ENCODE results near the gene WDR93.

The WDR93 gene

DNA sequence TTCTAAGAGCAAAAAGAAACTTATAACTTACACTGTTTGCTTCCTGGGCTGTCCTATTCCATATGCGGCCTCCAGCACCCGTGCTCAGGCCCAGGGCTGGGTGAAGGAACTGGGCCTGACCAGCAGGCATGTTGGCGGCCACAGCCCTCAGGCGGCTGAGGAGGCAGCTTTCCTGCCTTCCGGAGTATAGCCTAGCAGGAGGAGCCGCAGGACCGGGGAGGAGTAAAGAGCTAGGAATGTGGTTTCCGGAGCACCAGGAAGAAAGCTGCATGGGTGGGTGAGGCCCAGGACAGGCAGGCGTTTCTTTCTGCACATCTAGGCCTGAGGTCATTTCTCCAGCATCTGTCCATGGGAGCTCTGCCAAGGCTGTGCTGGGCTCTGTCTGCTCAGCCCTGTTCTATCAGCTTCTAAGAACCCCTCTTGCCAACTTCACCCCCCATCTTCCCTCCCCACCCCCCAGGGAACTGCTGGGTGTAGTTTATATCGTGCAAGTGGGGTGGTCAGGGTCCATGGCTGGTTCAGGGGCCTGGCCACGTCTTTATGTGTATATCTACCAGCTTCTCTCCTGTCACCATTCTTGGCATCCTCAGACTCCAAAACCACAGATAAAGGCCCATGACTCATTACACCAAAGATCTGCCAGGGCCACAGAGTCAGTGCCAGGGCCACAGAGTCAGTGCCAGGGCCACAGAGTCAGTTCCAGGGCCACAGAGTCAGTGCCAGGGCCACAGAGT lies 27.6 kb upstream of the WDR93 start:
- DNase-seq (ENCODE audit: low spot score), result peak; percentile 96

DNA sequence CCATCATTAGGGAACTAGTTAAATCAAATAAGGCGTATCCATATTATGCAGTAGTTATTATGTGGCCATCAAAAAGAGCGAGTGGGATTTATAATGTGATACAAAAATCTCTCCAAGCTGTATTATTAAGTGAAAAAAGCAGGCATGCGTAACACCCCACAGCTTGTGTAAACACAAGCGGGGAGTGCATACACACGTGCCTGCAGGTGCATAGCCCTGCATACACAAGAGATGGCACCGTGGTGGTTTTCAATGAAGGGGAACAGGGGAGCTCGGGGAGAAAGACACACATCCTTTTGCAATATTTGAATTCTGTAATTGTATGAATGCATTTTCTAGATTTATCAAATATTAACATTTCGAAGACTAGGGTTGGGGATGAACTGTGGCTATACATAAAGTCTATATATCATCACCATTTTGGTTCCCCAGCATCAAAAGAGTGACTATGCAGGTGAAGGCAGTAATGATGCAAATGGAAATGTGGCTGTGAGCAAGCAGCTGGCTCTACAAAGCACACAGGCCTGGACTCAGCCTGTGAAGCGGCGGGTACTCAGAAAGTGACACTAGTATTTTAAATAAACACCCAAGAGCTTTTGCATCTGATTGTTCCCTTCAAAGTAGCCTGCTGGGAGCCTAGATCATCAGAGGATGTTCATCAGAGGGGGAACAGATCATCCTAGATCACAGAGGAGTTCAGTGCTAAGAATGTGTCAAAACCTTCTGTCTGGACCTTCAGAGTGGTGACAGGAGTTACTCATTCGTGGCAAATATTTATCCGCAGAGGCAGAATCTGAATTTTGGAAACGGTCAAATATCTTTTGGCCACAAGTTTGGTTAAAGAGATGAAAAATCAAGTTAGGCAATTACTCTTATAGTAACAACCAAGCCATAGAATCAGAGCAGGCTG lies 25.9 kb upstream of the WDR93 start:
- DNase-seq (ENCODE audit: low spot score), result no peak

DNA sequence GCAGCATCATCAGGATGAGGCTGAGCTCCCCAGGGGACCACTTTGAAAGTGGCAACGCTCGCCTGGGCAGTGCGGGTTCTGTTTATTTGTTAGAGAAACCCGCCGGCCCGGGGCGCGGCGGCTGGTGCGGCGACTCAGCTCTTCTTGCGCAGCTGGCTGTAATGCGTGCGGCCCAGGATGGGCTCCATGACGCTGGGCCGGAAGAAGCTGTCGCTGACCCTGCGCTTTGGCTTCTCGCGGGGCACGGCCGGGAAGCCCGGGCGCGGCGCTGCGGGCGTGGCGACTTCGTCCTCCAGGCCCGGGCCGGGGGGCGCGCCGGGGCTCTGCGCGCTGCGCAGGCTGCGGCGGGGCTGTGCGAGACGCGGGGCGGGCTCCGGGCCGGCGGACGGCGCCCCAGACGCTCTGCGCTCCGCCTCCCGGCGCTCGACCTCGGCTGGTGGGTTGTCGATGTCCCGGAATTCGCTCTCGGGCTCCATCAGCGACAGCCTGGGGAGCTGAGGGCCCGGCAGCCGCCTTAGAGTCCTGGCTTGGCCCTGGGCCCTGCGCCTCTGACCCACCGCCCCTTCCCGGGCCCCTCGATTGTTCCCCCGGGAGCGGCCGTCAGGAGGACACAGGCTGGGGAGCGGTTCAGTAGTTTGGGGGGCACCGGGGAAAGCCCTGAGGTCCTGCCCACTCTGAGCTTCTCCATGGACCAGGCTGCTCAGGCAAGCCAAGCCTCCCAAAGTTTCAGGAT lies 25.0 kb upstream of the WDR93 start:
- peak; percentile 85 for DNase-seq (ENCODE audit: low spot score)

DNA sequence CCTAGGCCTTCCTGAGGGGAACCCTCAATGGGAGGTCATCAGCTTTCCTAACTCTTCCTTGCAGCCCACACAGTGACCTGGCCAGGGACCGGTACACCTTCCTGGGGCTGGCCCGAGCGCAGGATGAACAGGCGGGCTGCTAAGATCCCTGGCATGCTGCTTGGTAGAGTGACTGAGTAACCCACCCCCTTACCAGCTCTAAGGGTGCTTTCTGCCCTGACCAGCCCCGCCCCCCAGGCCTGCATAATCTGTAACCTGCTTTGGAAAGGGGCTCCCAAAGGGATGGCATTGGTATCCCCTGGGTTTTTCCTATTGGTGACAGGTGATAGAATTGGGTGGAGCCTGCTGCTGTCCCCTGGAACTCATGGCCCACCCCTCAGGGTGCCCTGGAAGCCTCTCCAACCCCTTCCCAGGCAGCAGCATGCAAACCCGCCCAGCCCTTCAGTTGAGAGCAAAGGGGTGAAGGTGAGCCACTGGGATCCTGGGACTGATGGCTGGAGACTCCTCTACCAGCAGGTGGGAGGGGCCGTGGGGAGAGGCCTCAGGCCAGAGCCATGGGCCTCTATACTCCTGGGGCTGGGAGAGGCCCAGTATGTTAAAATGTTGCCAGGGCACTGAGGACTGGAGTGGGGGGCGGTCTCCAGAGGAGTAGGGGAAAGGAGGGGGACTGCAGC lies 24.3 kb upstream of the WDR93 start:
- DNase-seq (ENCODE audit: low spot score), result no peak

DNA sequence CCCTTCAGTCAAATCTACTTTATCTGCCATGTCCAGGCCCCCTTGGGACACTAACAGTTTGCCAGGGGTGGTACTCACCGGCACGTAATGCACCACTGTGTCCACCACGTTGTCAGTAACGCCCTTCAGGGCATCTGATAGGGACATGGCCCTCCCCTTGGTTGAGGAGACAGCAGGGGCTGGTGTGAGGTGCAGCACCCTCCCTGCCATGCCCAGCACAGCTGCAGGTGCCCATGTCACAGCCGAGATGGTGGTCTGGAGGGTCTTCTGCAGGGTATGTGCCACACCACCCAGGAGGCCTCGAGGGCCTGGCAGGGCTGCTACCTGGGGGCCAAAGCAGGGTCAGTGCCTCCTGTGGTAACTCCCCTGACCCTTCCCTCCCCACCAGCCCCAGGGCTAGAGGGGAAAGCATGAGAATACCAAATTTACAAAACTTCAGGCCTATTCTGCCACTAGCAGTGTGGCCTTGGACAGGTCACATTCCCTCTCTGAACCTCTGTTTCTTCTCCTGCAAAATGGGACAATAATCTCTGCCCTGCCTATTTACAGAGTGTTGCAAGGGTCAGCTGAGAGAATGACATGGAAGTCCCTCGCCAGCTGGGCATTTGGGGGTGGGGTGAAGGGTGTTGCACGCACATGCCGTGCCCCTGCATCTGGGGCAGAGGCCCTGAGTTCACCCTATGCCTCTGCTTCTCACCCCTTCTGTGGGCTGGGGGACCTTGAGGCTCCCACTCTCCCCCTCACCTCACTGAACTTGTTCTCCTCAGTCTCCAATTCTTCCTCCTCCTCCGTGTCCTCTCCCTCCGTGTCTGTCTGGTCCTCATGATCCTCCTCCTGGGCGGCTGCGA lies 23.5 kb upstream of the WDR93 start:
- no peak for DNase-seq (ENCODE audit: low spot score)

DNA sequence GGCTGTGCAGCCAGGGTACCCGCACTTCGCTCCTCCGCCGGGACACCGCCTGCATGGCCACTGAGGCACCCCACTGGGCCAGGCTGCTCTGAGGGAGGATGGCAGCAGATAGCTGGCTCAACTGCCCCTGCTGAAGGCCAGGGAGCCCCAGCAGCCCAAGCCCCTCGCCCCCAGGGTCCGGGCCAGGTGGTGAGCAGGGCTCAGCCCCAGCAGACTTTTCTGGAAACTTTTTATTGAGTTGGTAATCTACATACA lies 23.0 kb upstream of the WDR93 start:
- no peak for DNase-seq (ENCODE audit: low spot score)

DNA sequence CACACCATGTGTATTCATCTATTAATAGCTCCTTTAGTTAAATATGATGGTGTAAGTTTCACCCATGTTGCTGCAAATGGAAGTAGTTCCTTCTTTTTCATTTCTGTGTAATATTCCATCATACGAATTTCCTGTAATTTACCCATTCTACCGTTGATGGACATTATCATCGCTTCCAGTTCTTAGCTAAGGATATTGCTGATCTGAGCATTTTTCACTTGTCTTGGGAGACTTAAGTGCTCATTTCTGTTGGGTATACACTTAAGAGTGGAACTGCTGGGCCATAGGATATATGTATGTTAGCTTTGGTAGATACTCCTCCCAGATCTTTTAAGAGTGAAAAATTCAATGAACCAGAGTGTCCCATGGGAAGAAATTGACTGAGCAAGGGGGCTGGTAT lies 22.4 kb upstream of the WDR93 start:
- DNase-seq (ENCODE audit: low spot score), result no peak

DNA sequence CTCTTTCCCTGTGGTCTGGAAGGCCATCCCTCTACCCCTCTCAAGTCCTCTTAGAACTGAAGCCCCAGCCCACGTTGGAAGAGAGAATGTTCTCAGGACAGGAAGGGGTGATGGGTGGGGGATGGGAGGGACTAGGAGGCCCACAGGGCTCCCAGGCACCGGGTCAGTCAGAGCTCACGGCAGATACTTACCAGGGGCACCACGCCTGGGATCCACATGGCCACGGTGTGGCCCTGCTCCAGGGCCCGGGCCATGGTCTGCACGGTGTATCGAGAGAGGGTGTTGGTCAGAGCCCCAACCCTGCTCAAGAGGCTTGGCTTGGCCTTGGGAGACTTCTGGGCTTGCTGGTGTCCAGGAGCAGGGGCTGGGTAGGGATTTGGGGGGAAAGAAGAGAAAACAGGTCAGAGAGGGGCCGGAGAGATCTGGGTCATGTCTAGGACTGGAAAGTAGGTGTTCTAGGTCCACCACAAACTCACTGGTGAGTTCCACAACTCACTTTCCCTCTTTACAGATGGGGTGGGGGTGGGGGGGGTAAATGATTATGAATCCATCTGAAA lies 21.2 kb upstream of the WDR93 start:
- no peak for DNase-seq (ENCODE audit: low spot score)

DNA sequence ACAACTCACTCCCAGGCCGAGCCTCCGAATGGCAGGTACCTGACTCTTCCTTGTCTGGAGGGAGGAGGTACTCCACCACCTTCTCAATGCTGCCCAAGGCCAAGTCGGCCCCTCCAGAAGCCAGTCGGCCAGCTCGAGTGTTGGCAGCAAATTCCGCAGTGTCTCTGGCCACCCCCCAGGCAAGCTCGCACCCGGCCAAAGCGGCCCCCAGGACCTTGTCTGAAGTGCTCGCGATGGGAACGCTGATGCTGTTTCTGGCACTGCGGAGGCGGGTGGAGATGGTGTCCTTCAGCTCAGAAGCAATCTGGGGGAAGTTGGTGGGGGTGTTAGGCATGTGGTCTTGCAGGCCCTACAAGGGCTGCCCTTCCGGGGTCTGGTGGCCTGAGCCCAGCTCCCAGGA lies 20.7 kb upstream of the WDR93 start:
- no peak for DNase-seq (ENCODE audit: low spot score)

DNA sequence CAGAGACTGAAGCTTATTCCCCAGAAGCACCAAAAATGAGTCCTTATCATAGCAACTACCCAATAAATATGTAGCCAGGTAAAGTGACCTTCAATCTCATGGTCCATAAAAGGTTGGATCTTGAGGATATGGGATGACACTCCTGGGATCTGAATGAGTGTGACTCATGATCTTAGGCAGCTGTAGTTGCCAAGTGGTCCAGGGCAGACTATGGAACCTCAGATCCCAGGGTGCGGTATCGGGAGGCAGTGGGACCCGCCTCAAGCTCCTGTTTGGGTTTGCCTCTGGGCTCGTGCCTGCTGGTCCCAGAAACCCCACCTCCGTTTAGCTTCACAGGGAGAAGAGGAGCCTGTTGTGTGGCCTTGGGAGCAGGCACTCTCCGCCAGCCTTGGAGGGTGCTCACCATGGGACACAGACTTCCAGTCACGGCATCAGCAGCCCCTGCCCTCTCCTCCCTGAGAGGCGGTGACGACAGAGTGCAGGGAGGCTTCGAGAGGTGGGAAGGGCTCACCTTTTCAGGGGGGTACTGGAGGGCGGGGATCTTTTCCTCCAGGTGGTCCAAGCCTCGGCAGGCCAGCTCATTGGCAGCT lies 19.5 kb upstream of the WDR93 start:
- no peak for DNase-seq (ENCODE audit: low spot score)

DNA sequence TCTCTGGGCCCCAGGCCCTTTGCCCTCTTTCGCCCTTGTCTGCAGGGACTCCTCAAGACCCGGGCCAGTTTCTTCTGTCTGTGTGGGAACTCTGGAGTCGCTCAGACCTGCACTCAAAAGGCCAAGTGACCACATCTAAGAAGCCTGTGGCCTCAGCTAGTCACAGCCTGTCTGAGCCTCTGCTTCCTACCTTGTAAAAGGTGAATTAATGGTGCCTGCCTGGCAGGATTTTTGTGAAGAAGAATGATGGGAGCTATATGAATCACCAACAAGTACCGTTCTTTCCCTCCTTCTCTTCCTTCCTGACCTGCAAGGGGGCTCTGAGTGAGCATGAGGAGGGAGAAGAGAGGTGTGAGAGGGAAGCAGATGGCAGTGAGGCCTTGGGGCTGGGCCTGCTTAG lies 18.9 kb upstream of the WDR93 start:
- no peak for DNase-seq (ENCODE audit: low spot score)

DNA sequence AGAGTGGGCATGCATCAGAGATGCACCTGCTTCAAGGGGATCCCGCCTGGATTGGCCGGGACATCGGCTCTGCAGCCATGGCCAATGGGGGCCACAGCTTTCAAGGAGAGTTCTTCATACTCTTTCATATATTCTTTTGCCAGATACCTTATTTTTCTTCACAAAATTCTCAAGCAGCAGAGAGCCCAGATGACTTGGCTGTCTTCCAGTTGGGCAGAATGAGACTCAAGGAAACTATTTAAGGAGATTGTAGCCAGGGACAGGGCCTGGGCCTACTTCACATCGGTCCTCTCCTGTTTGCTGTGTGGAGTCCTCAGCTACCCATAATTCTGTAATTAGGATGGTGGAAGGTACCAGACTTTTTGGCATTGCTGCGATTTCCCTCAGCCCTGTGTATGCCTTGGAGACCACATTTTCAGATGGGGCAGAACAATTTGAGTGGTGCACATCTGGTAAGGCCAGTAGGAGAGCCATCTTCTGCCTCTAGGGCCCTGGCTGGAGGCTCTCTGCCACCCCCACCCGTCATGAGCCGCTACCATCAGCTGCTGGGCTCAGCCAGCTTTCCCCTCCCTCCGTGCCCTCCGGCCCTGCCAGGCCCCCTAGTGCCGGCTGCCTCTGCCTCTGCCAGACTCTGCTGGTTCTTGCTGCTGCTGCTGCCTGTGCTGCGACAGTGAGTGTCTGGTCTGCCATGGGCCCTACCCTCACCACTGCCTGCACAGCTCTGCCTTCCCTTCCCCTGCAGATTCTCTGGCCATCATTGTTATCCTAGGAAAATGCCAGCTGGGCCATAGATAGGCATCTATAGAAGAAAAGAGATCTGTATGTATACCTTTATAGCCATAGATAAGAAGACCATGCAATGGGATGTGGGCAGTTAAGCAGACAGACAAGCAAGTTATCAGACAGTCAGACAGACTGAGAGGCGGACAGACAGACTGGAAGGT lies 18.1 kb upstream of the WDR93 start:
- DNase-seq (ENCODE audit: low spot score), result peak; percentile 50

DNA sequence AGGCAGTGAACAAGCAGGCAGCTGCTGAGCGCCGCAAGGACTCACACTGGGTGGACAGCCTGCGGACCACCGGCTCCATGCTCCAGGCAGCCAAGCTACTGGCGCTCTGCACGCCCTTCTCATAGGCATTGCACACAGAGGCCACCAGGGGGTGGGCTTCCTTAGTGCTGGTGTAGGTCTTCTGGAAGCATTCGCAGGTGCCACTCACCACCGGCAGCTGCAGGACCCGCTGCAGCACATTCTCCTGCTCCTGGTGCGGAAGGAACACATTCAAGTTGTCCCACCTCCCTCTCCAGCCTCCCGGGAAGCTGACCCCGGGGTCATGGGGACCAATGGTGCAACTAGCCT lies 17.5 kb upstream of the WDR93 start:
- DNase-seq (ENCODE audit: low spot score), result no peak

DNA sequence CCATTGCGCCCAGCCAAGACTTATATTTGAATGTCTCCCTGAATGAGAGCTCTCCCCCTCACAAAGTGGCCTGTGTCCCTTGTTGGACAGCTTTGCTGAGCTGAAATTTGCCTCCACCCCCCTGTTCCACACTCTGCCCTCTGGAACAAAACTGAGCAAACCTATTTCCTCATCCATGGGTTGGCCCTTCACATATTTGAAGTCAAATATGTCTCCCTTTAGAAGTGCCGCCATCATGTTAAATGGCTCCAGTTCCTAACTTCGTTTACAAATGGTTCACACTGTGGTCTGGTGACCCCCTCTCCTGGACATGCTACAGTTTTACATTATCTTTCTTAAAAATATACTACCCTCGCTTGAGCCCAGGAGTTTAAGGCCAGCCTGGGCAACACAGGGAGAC lies 16.1 kb upstream of the WDR93 start:
- DNase-seq (ENCODE audit: low spot score), result no peak

DNA sequence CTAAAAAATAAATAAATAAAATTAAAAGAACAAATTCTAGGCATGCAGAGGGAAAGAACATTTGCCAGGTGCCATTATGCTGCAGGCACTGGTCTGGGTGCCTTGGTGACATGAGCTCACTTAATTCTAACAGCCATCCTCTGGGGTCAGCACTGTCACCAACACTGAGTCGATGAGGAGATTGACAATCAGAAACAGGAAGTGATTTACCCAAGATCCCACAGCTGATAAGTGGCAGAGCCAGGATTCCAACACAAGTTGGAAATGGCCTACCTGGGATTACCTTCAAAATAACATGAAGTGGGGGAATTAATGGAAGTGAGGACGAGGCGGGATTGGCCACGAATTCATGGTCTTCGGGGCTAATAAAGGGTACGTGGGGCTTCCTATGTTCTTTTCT lies 15.0 kb upstream of the WDR93 start:
- no peak for DNase-seq (ENCODE audit: low spot score)

DNA sequence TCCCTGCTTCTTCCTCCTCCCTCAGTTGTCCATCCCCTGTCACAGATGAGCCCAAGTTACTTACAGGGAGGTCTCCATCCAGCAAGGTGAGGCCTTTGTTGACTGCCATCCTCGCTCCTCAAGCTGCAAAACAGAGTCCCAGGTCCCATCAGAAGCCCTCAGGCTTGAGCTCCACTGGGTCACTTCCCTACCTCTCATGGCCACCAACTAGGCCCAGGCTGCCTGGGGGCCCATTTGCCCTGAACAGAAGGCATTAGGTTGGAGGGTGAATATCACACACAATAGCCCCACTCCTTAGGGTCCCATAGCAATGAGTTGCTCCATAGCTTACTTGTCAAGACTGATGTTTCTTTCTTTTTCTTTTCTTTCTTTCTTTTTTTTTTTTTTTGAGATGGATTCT lies 13.2 kb upstream of the WDR93 start:
- DNase-seq (ENCODE audit: low spot score), result no peak

DNA sequence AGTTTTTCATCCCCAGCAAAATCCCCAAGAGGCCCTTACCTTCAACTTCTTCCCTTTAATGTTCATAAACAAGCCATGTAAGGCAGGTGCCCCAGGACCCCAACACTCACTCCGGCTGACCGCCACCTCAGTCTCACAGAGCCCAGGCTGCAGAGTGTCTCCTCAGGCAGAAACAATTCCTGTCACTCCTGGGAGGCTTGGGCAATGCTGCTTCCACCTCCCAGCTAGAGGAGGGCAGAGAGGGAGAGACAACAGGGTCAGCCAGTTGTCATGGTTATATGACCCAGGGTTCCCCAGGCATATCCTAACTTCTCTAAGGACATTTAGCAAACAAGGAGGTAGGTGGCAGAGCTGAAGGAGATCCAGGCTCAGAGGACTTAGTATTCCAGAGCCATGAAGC lies 11.4 kb upstream of the WDR93 start, which contains the start of gene PLIN1:
Gene PLIN1 (minus strand): TSS at position 156 of the 400 bp plus-strand sequence. CDS start 1,878 bp downstream, outside the sequence.
- no peak for DNase-seq (ENCODE audit: low spot score)

DNA sequence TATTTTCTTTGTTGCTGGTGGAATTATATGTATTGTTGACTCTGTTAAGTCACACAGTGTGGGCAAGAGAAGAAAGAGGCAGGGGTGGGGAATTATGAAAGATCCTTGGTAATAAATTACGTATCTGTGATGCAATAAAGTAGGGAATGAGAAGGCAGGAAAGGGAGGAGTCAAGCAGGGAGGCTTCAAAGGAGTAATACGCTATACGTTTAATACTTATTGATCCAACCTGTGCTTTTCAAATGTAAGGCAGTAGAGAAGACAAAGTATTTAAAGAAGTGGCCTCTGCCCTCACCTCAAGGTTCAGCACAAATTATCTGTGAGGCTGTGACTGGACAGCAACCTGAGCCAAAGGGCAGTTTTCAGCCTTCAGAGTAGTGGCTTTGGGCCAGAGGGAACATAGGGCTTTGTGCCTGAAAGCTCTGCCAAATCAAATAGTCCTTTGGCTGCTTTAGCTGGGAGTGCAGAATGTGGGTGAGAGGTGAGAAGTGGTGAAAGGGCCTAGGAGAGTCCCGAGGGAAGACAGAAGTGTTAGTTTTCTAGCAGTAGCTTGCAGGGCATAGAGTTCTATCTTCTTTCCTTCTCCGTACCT lies 10.2 kb upstream of the WDR93 start:
- peak; percentile 70 for DNase-seq (ENCODE audit: low spot score)

DNA sequence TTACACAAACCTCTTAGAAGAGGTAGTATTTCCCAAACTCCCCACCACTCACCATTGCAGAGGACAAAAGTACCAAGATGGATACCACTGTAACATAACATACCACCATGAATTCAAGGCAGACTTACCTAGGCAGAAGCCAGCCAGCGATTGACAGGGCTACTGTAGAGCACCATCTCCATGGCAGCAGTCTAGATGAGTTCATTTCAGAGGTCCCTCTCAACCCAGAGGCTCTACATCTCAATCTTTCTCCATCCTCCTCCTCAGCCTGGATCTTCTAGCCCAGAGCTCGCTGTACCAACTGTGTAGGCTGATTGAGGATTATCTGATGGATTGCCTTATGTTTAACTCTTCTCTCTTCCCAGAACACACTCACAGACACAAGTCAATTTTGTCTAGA lies 9.5 kb upstream of the WDR93 start:
- DNase-seq (ENCODE audit: low spot score), result no peak
